ENCODE results near the gene GINS2. TPM values are rescaled to one million over a fixed set of nuclear protein-coding genes. Genes with fewer than 3 reads are reported as not detected.

Gene GINS2
- total RNA-seq, 1 experiment from 2014 or later, result 53.3 TPM

DNA sequence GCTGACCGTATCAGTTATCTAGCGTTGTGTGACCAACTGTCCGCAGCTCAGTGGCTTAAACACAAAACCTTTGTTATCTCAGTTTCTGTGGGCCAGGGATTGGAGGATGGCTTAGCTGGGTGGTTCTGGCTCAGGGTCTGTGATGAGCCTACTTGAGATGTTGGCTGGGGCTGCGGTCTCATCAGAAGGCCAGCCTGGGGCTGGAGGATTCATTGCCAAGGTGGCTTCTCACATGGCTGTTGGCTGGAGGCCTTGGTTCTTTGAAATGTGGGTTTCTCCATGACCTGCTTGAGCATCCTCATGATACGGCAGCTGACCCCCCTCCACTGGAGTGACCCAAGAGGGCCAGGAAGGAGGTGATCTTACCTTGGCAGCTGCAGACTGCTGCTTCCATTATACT, 58.9 kb downstream of the GINS2 start:
- DNase-seq (ENCODE audit: low read depth, low spot score) (no peak), ATAC-seq (no peak)
- ChIA-PET POLR2A (no interaction called here), CTCF (interaction anchor here (4.7 kb wide), 1 partner anchor 14 kb away, joined by 28 read pairs; no protein-coding TSS in a partner anchor), RAD21 (ENCODE audit: low non-redundant PET in 1 of 2, low total read pairs in 2 of 2, uncharacterized antibody in 2 of 2, unreplicated experiment in 2 of 2) (no interaction called here)
- no TSS peak for BruUV-seq (replicated peaks)
- H3K4me3 ChIP-seq (replicated peaks in 1 of 2; ENCODE audit: low read depth in 1 of 2, low read length in 2 of 2), result no peak overlapping the region
- peaks cover 0 to 3% of the 10 kb centered on the region in 2 experiments; a peak in 2 of 4 replicates for H3K36me3 ChIP-seq (ENCODE audit: control insufficient read depth in 1 of 2, insufficient read depth in 2 of 2, low read length in 2 of 2)
- no peak overlapping the region for H3K27ac ChIP-seq (ENCODE audit: low read depth, low read length)
- no peak for TF ChIP-seq EZH2phosphoT487 (IDR thresholded peaks at IDR 0.05; ENCODE audit: borderline replicate concordance)
- TF ChIP-seq ZNF274 (IDR thresholded peaks at IDR 0.05; ENCODE audit: low read depth, low read length), result no peak
- no peak for TF ChIP-seq YY1 (IDR thresholded peaks at IDR 0.05; ENCODE audit: extremely low read depth, insufficient replicate concordance, low read depth, low read length)
- TF ChIP-seq, protein P1, sequence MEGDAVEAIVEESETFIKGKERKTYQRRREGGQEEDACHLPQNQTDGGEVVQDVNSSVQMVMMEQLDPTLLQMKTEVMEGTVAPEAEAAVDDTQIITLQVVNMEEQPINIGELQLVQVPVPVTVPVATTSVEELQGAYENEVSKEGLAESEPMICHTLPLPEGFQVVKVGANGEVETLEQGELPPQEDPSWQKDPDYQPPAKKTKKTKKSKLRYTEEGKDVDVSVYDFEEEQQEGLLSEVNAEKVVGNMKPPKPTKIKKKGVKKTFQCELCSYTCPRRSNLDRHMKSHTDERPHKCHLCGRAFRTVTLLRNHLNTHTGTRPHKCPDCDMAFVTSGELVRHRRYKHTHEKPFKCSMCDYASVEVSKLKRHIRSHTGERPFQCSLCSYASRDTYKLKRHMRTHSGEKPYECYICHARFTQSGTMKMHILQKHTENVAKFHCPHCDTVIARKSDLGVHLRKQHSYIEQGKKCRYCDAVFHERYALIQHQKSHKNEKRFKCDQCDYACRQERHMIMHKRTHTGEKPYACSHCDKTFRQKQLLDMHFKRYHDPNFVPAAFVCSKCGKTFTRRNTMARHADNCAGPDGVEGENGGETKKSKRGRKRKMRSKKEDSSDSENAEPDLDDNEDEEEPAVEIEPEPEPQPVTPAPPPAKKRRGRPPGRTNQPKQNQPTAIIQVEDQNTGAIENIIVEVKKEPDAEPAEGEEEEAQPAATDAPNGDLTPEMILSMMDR (IDR thresholded peaks at IDR 0.05 in 2 of 3, conservative IDR thresholded peaks at IDR 0.05 in 1 of 3; ENCODE audit: borderline replicate concordance in 1 of 3, insufficient read depth in 1 of 3, low read depth in 2 of 3, low read length in 2 of 3), result no peak
- TF ChIP-seq EZH2 (IDR thresholded peaks at IDR 0.05), result no peak
- no peak for TF ChIP-seq TCF7L2 (IDR thresholded peaks at IDR 0.05; ENCODE audit: borderline replicate concordance, extremely low read depth, insufficient read depth, insufficient read length)
- no peak for TF ChIP-seq MAX (IDR thresholded peaks at IDR 0.05)
- TF ChIP-seq REST (IDR thresholded peaks at IDR 0.05; ENCODE audit: low read depth), result no peak
- TF ChIP-seq CEBPB (IDR thresholded peaks at IDR 0.05; ENCODE audit: low read depth), result no peak
- no peaks in the 10 kb centered on the region for H3K27me3 ChIP-seq (ENCODE audit: insufficient read depth, low read length)
- no peak overlapping the region for H3K9ac ChIP-seq (ENCODE audit: low read length)
- H3K9me3 ChIP-seq (ENCODE audit: control insufficient read depth in 1 of 2, insufficient read depth in 1 of 2, low read depth in 1 of 2, low read length in 2 of 2), result peaks cover 14 to 18% of the 10 kb centered on the region in 2 experiments; a peak in 3 of 4 replicates
- H2AFZ ChIP-seq (ENCODE audit: low read depth, low read length, poor library complexity, severe bottlenecking), result no peak overlapping the region
- H3K4me1 ChIP-seq (ENCODE audit: control insufficient read depth in 1 of 2, insufficient read depth in 2 of 2, low read length in 2 of 2), result peaks cover 2 to 3% of the 10 kb centered on the region in 2 experiments; a peak in 2 of 4 replicates
- H4K20me1 ChIP-seq (ENCODE audit: insufficient read depth), result no peaks in the 10 kb centered on the region
- no peak overlapping the region for H3K4me2 ChIP-seq (ENCODE audit: low read length)
- H3K9me2 ChIP-seq (ENCODE audit: insufficient read depth), result no peaks in the 10 kb centered on the region
- intact Hi-C loops (cut with micrococcal nuclease), result no loop called here
- H3K79me2 ChIP-seq (ENCODE audit: insufficient read depth, low read length), result peaks cover 74% of the 10 kb centered on the region
